ENCODE results near the gene HHATL.

- no peak for TF ChIP-seq CTCF (IDR thresholded peaks at IDR 0.05)
- no peak for TF ChIP-seq POLR2A (IDR thresholded peaks at IDR 0.05)
Observed at GRCh38 chr3:42690191-42690590, 12.4 kb downstream of the HHATL start.

Measured in tibial nerve (tissue), 3 donors.